Neural progenitor cell (in vitro differentiated cells): Measurements from ENCODE around the gene LRRTM4. TPM values are rescaled to one million over a fixed set of nuclear protein-coding genes. Genes with fewer than 3 reads are reported as not detected.

Source experiments
- DNase-seq: peaks from one replicate; pipeline ENCODE4 v3.0.0-alpha.2; 2016; ENCODE audit warnings: low spot score
- H2AFZ ChIP-seq: fragments of 200-600 bp; sonication (generic); replicated peaks from 2 replicates; pipeline ENCODE4 v1.6.1; 2016; ENCODE audit warnings: antibody characterized with exemption
- H3F3A ChIP-seq: fragments of 200-600 bp; sonication (generic); 2 replicates; pipeline ENCODE4 v1.6.1; 2016; ENCODE audit warnings: antibody characterized with exemption, low read depth
- H3K27ac ChIP-seq: fragments of 200-600 bp; sonication (generic); 2 replicates; pipeline ENCODE4 v1.5.1; 2016; ENCODE audit warnings: mild to moderate bottlenecking
- H3K27me3 ChIP-seq: fragments of 200-600 bp; sonication (generic); 2 replicates; pipeline ENCODE4 v1.6.1; 2016; ENCODE audit warnings: mild to moderate bottlenecking, moderate library complexity
- H3K36me3 ChIP-seq: fragments of 200-600 bp; sonication (generic); 2 replicates; pipeline ENCODE4 v1.5.1; 2016
- H3K4me1 ChIP-seq: fragments of 200-600 bp; sonication (generic); 2 replicates; pipeline ENCODE4 v1.6.1; 2016; ENCODE audit warnings: mixed run types
- H3K4me2 ChIP-seq: fragments of 200-600 bp; sonication (generic); 2 replicates; pipeline ENCODE4 v1.6.1; 2016
- H3K4me3 ChIP-seq: fragments of 200-600 bp; sonication (generic); 2 replicates; pipeline ENCODE4 v1.5.1; 2016
- H3K79me2 ChIP-seq: fragments of 200-600 bp; sonication (generic); 2 replicates; pipeline ENCODE4 v1.6.1; 2016; ENCODE audit warnings: low read depth
- H3K9ac ChIP-seq: fragments of 200-600 bp; sonication (generic); 2 replicates; pipeline ENCODE4 v1.6.1; 2016
- H3K9me3 ChIP-seq: fragments of 200-600 bp; sonication (generic); 2 replicates; pipeline ENCODE4 v1.5.1; 2016; ENCODE audit warnings: low read depth
- H4K20me1 ChIP-seq: fragments of 200-600 bp; sonication (generic); 2 replicates; pipeline ENCODE4 v1.6.1; 2016; ENCODE audit warnings: low read depth
- H3K27ac Mint-ChIP-seq: 3 replicates; pipeline ENCODE4 v1.8.0; 2021; ENCODE audit warnings: mixed read lengths
- H3K27me3 Mint-ChIP-seq: 2 replicates; pipeline ENCODE4 v1.8.0; 2022; ENCODE audit warnings: low read depth, mild to moderate bottlenecking, inconsistent platforms, moderate library complexity, mixed read lengths; ENCODE audit not compliant: insufficient read depth
- H3K36me3 Mint-ChIP-seq: 3 replicates; pipeline ENCODE4 v1.8.0; 2021; ENCODE audit warnings: mixed read lengths
- H3K4me1 Mint-ChIP-seq: 3 replicates; pipeline ENCODE4 v1.8.0; 2021; ENCODE audit warnings: mixed read lengths
- H3K4me3 Mint-ChIP-seq: 3 replicates; pipeline ENCODE4 v1.8.0; 2021; ENCODE audit warnings: mild to moderate bottlenecking, moderate library complexity, mixed read lengths
- H3K9me3 Mint-ChIP-seq: 3 replicates; pipeline ENCODE4 v1.8.0; 2020; ENCODE audit warnings: mixed read lengths
- CTCF ChIP-seq: fragments of 200-600 bp; sonication (generic); IDR thresholded peaks from 2 replicates; pipeline ENCODE4 v1.5.1; 2017; ENCODE audit warnings: antibody characterized with exemption, mild to moderate bottlenecking
- EZH2 ChIP-seq: fragments of 200-600 bp; sonication (generic); IDR thresholded peaks from 2 replicates; pipeline ENCODE4 v1.6.1; 2017; ENCODE audit warnings: antibody characterized with exemption, mild to moderate bottlenecking, moderate library complexity
- EZH2phosphoT487 ChIP-seq: fragments of 200-600 bp; sonication (generic); IDR thresholded peaks from 2 replicates; pipeline ENCODE4 v1.6.1; 2017; ENCODE audit warnings: antibody characterized with exemption
- total RNA-seq: library from RNA; depleted of rRNA; stranded (reverse); fragments of >200 nt; gene quantifications from 2 replicates; pipeline ENCODE4 v1.2.3, GENCODE V29; 2015; ENCODE audit warnings: low replicate concordance

The LRRTM4 gene
- total RNA-seq, 1 donor from 2014 or later, result 20.4 TPM

GRCh38 chr2:77085561-77085960 lies 436.6 kb downstream of the LRRTM4 start:
- H4K20me1 ChIP-seq, result no peaks in the 10 kb centered on the region
- peaks cover 7% of the 10 kb centered on the region for H3K4me1 ChIP-seq
- TF ChIP-seq EZH2phosphoT487 (no peak), EZH2 (no peak), CTCF (no peak)
- no peaks in the 10 kb centered on the region for H3K79me2 ChIP-seq
- no peak overlapping the region for H2AFZ ChIP-seq
- H3K4me1 Mint-ChIP-seq, result peaks cover 11% of the 10 kb centered on the region
- no peak overlapping the region for H3K4me3 ChIP-seq
- H3K4me3 Mint-ChIP-seq, result no peak overlapping the region
- DNase-seq, result no peak
- H3F3A ChIP-seq, result no peaks in the 10 kb centered on the region
- no peak overlapping the region for H3K4me2 ChIP-seq
- H3K9me3 ChIP-seq, result no peaks in the 10 kb centered on the region
- H3K27ac Mint-ChIP-seq, result no peak overlapping the region
- H3K36me3 ChIP-seq, result no peaks in the 10 kb centered on the region
- peaks cover 3% of the 10 kb centered on the region for H3K9me3 Mint-ChIP-seq
- peaks cover 33% of the 10 kb centered on the region for H3K27me3 ChIP-seq
- no peak overlapping the region for H3K27ac ChIP-seq
- H3K36me3 Mint-ChIP-seq, result peaks cover 4% of the 10 kb centered on the region
- no peak overlapping the region for H3K9ac ChIP-seq
- H3K27me3 Mint-ChIP-seq, result peaks cover 5% of the 10 kb centered on the region

GRCh38 chr2:77081597-77081996 lies 440.6 kb downstream of the LRRTM4 start:
- Histone ChIP-seq H3K79me2 (no peaks in the 10 kb centered on the region), H3K9me3 (no peaks in the 10 kb centered on the region), H3K4me1 (no peaks in the 10 kb centered on the region), H3K9ac (no peak overlapping the region), H3K4me3 (no peak overlapping the region), H3K36me3 (no peaks in the 10 kb centered on the region), H3F3A (no peaks in the 10 kb centered on the region), H3K27ac (no peak overlapping the region), H3K27me3 (no peaks in the 10 kb centered on the region), H2AFZ (no peak overlapping the region), H3K4me2 (no peak overlapping the region), H4K20me1 (no peaks in the 10 kb centered on the region)
- no peak overlapping the region for H3K27ac Mint-ChIP-seq
- DNase-seq, result no peak
- no peaks in the 10 kb centered on the region for H3K9me3 Mint-ChIP-seq
- H3K4me1 Mint-ChIP-seq, result peaks cover under 1% of the 10 kb centered on the region
- TF ChIP-seq EZH2phosphoT487 (no peak), CTCF (no peak), EZH2 (no peak)
- peaks cover 4% of the 10 kb centered on the region for H3K36me3 Mint-ChIP-seq
- no peak overlapping the region for H3K4me3 Mint-ChIP-seq
- H3K27me3 Mint-ChIP-seq, result no peaks in the 10 kb centered on the region

DNA sequence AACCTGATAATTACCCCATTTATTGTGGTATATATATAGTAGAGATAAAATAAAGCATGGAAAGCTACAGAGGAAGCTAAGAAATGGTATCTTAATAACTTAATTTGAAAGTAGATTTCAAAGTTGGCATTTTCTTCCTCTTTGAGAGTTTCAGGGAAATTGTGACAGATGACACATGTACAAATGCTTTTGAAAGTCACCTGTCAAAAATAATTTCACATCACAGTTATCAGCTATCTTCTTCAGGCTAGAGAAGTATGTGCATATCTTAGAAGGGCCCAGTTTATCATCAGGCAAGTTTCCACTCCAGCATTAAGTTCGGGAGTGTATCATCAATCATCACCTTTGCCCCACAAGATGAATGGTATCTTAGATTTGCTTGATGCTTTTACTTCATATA lies 457.9 kb downstream of the LRRTM4 start:
- H3F3A ChIP-seq, result peaks cover 6% of the 10 kb centered on the region
- H2AFZ ChIP-seq, result no peak overlapping the region
- Mint-ChIP-seq H3K36me3 (peaks cover 1% of the 10 kb centered on the region), H3K27me3 (no peaks in the 10 kb centered on the region), H3K27ac (no peak overlapping the region), H3K4me3 (no peak overlapping the region), H3K4me1 (no peaks in the 10 kb centered on the region), H3K9me3 (peaks cover 1% of the 10 kb centered on the region)
- H3K9me3 ChIP-seq, result no peaks in the 10 kb centered on the region
- no peaks in the 10 kb centered on the region for H3K79me2 ChIP-seq
- TF ChIP-seq CTCF (no peak), EZH2phosphoT487 (no peak), EZH2 (no peak)
- H3K4me2 ChIP-seq, result no peak overlapping the region
- no peaks in the 10 kb centered on the region for H3K36me3 ChIP-seq
- no peak overlapping the region for H3K27ac ChIP-seq
- H3K4me3 ChIP-seq, result no peak overlapping the region
- H3K9ac ChIP-seq, result no peak overlapping the region
- H3K4me1 ChIP-seq, result peaks cover 10% of the 10 kb centered on the region
- no peaks in the 10 kb centered on the region for H3K27me3 ChIP-seq
- no peaks in the 10 kb centered on the region for H4K20me1 ChIP-seq
- DNase-seq, result no peak
